ENCODE results near the gene ABTB1.

The ABTB1 gene

GRCh38 chr3:127688022-127688415, 15.3 kb downstream of the ABTB1 start:
- no peak for DNase-seq (ENCODE audit: low read depth)
- no peak overlapping the region for H3K4me3 ChIP-seq (replicated peaks; ENCODE audit: low read depth, low read length)
- TF ChIP-seq CTCF (IDR thresholded peaks at IDR 0.05; ENCODE audit: low read length, missing control alignments) = no peak

GRCh38 chr3:127688416-127689265, 15.9 kb downstream of the ABTB1 start:
- TF ChIP-seq CTCF (IDR thresholded peaks at IDR 0.05; ENCODE audit: low read length, missing control alignments) = no peak
- peak; percentile 33 for DNase-seq (ENCODE audit: low read depth)

GRCh38 chr3:127689266-127689860, 16.6 kb downstream of the ABTB1 start:
- TF ChIP-seq CTCF (IDR thresholded peaks at IDR 0.05; ENCODE audit: low read length, missing control alignments) = no peak
- no peak overlapping the region for H3K4me3 ChIP-seq (replicated peaks; ENCODE audit: low read depth, low read length)
- DNase-seq (ENCODE audit: low read depth) = no peak

More at GRCh38 chr3:127688416-127689265, 15.9 kb downstream of the ABTB1 start:
- no peak overlapping the region for H3K4me3 ChIP-seq (replicated peaks; ENCODE audit: low read depth, low read length)

GRCh38 chr3:127690106-127690505, 17.4 kb downstream of the ABTB1 start:
- DNase-seq (ENCODE audit: low read depth) = peak; percentile 66
- TF ChIP-seq CTCF (IDR thresholded peaks at IDR 0.05; ENCODE audit: low read length, missing control alignments) = no peak
- H3K4me3 ChIP-seq (replicated peaks; ENCODE audit: low read depth, low read length) = no peak overlapping the region

- TF ChIP-seq CTCF (IDR thresholded peaks at IDR 0.05; ENCODE audit: low read length, missing control alignments) = peak; percentile 84
- no peak overlapping the region for H3K4me3 ChIP-seq (replicated peaks; ENCODE audit: low read depth, low read length)
- DNase-seq (ENCODE audit: low read depth) = peak; percentile 75
These were observed 18.2 kb downstream of the ABTB1 start for GRCh38 chr3:127690823-127691452.

GRCh38 chr3:127691489-127691888, 18.7 kb downstream of the ABTB1 start:
- no peak for TF ChIP-seq CTCF (IDR thresholded peaks at IDR 0.05; ENCODE audit: low read length, missing control alignments)
- no peak overlapping the region for H3K4me3 ChIP-seq (replicated peaks; ENCODE audit: low read depth, low read length)
- DNase-seq (ENCODE audit: low read depth) = no peak

All from fibroblast of pulmonary artery (primary cell).